B cell (primary cell): ENCODE results near the gene JUND. TPM values are rescaled to one million over a fixed set of nuclear protein-coding genes. Genes with fewer than 3 reads are reported as not detected.

ENCODE experiments used
- ATAC-seq: fragments of 200-7000 bp; cut with Tn5 transposase; one replicate; pipeline ENCODE4 v1.10.0; 2021; ENCODE audit warnings: low read depth, mild to moderate bottlenecking, moderate number of reproducible peaks, moderate library complexity
- CTCF ChIA-PET: fragments of 350-600 bp; sonication (Branson Sonifier 250); formaldehyde crosslinking; loops from one replicate; lab custom pipeline; 2021; ENCODE audit warnings: antibody characterized with exemption, inconsistent platforms; lab: Charles Lee
- POLR2A ChIA-PET: fragments of 350-600 bp; sonication (Branson Sonifier 250); formaldehyde crosslinking; loops from one replicate; lab custom pipeline; 2021; ENCODE audit warnings: antibody characterized with exemption; lab: Charles Lee
- DNase-seq: peaks from one replicate; pipeline ENCODE4 v3.0.0; 2013
- H2AFZ ChIP-seq: 2 replicates; pipeline ENCODE4 v1.6.1; 2012; ENCODE audit warnings: mild to moderate bottlenecking, low read depth, low read length; ENCODE audit not compliant: insufficient read depth, poor library complexity, severe bottlenecking
- H3K27ac ChIP-seq, 2 donors: 1 replicate in 1 of 2; 2 replicates in 1 of 2; pipeline ENCODE4 v1.5.1; 2012 to 2013; ENCODE audit warnings: low read length in 2 of 2, mild to moderate bottlenecking in 2 of 2, moderate library complexity in 1 of 2
- H3K27me3 ChIP-seq, 4 experiments: fragments of 200-600 bp in 1 of 4; sonication (generic) in 1 of 4; replicated peaks in 1 of 4; 1 replicate in 2 of 4; 2 replicates in 2 of 4; pipeline versions ENCODE4 v1.6.1 to v1.7.0; 2013 to 2016; ENCODE audit warnings: low read length in 3 of 4, mild to moderate bottlenecking in 2 of 4, mixed read lengths in 1 of 4, moderate library complexity in 1 of 4; ENCODE audit not compliant: insufficient read depth in 4 of 4, control insufficient read depth in 3 of 4; ENCODE audit errors: control extremely low read depth in 1 of 4
- H3K36me3 ChIP-seq, 2 experiments: replicated peaks in 1 of 2; 1 replicate in 1 of 2; 2 replicates in 1 of 2; pipeline versions ENCODE4 v1.6.1 to v1.7.1; 2013; ENCODE audit warnings: low read length in 1 of 2; ENCODE audit not compliant: insufficient read depth in 2 of 2, control insufficient read depth in 1 of 2; ENCODE audit errors: control extremely low read depth in 1 of 2, extremely low read depth in 1 of 2
- H3K4me1 ChIP-seq, 2 donors: fragments of 200-600 bp in 1 of 2; sonication (generic) in 1 of 2; 1 replicate in 1 of 2; 2 replicates in 1 of 2; pipeline versions ENCODE4 v1.5.1 to v1.6.1; 2013 to 2017; ENCODE audit warnings: low read length in 2 of 2; ENCODE audit not compliant: control insufficient read depth in 2 of 2, insufficient read depth in 2 of 2
- H3K4me2 ChIP-seq: replicated peaks from 2 replicates; pipeline ENCODE3; 2012; ENCODE audit warnings: mild to moderate bottlenecking, low read depth, low read length; ENCODE audit not compliant: poor library complexity, severe bottlenecking
- H3K4me3 ChIP-seq, 5 experiments: fragments of 200-600 bp in 1 of 5; sonication (generic) in 1 of 5; 1 replicate in 3 of 5; 2 replicates in 2 of 5; pipeline versions ENCODE4 v1.5.1 to v1.7.0; 2011 to 2016; ENCODE audit warnings: low read length in 4 of 5, mild to moderate bottlenecking in 4 of 5, low read depth in 2 of 5, control low read depth in 1 of 5, moderate library complexity in 1 of 5; ENCODE audit not compliant: insufficient read depth in 1 of 5; ENCODE audit errors: control extremely low read depth in 1 of 5, extremely low read depth in 1 of 5
- H3K79me2 ChIP-seq: fragments of 200-600 bp; sonication (generic); one replicate; pipeline ENCODE4 v1.6.0; 2016; ENCODE audit warnings: low read length; ENCODE audit not compliant: control insufficient read depth, insufficient read depth
- H3K9ac ChIP-seq: fragments of 200-600 bp; sonication (generic); 2 replicates; pipeline ENCODE4 v1.6.1; 2017; ENCODE audit warnings: mild to moderate bottlenecking, low read length, moderate library complexity
- H3K9me3 ChIP-seq, 3 donors: one replicate each; pipeline versions ENCODE4 v1.6.1 to v1.7.1; 2013; ENCODE audit warnings: low read length in 2 of 3; ENCODE audit not compliant: control insufficient read depth in 2 of 3, insufficient read depth in 1 of 3; ENCODE audit errors: control extremely low read depth in 1 of 3
- H4K20me1 ChIP-seq: 2 replicates; pipeline ENCODE4 v1.6.0; 2012; ENCODE audit warnings: mild to moderate bottlenecking, low read length; ENCODE audit not compliant: insufficient read depth, control insufficient read depth, poor library complexity, severe bottlenecking
- H3K27ac Mint-ChIP-seq: one replicate; pipeline ENCODE4 v1.8.0; 2021; ENCODE audit warnings: mixed read lengths
- H3K27me3 Mint-ChIP-seq: one replicate; pipeline ENCODE4 v1.8.0; 2021; ENCODE audit warnings: mixed read lengths
- H3K4me1 Mint-ChIP-seq: one replicate; pipeline ENCODE4 v1.8.0; 2021; ENCODE audit warnings: mixed read lengths
- H3K4me3 Mint-ChIP-seq: one replicate; pipeline ENCODE4 v1.8.0; 2021; ENCODE audit warnings: mixed read lengths
- H3K9me3 Mint-ChIP-seq: one replicate; pipeline ENCODE4 v1.8.0; 2022; ENCODE audit warnings: mixed read lengths; ENCODE audit not compliant: insufficient read depth
- CTCF ChIP-seq: fragments of 200-600 bp; IDR thresholded peaks from one replicate; pipeline ENCODE4 v1.8.0; 2022; ENCODE audit warnings: antibody characterized with exemption, mild to moderate bottlenecking
- EZH2 ChIP-seq: IDR thresholded peaks from 2 replicates; pipeline ENCODE4 v1.6.1; 2012; ENCODE audit warnings: borderline replicate concordance, low read depth, mild to moderate bottlenecking, moderate library complexity, low read length; ENCODE audit not compliant: insufficient read depth, poor library complexity, severe bottlenecking
- WGBS: methylation state at CpG from one replicate; pipeline ENCODE4 v1.1.5; 2013; ENCODE audit warnings: missing lambda C conversion rate; ENCODE audit not compliant: insufficient coverage; 5-methylcytosine and 5-hydroxymethylcytosine counted together
- intact Hi-C: fragments of 100-400 bp; cut with micrococcal nuclease; formaldehyde crosslinking; loops from one replicate; pipeline ENCODE4 v1.10.0; 2022
- polyA plus RNA-seq: library from polyadenylated mRNA; depleted of rRNA; stranded (reverse); fragments of >200 nt; gene quantifications from 2 replicates; pipeline ENCODE4 v1.2.3, GENCODE V29; 2012
- total RNA-seq, 2 donors: library from RNA; stranded (reverse); fragments of 120-200 nt in 1 of 2; gene quantifications; 1 replicate in 1 of 2; 2 replicates in 1 of 2; pipeline versions ENCODE4 v1.2.3 to v1.2.4, GENCODE V29; 2013 to 2022

The JUND gene
- total and polyA plus RNA-seq, 2 donors (not counting 1 experiment from before 2014, with no cell fraction given) = 628 to 5,593 TPM

DNA sequence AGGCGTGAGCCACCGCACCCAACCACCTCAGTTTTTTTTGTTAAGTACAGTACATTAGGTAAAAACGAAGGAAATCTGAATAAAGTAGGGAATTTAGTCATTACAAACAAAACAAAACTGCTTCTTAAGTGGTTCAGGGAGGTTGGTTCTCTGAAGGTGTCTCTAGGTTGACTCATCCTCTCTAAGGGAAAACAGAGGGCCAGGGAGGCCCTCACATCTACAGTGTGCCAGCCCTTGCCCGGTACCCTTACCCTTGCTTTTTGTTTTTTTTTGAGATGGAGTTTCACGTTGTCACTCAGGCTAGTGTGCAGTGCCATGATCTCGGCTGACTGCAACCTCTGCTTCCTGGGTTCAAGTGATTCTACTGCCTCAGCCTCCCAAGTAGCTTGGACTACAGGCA, 17.2 kb upstream of the JUND start:
- H3K9me3 Mint-ChIP-seq = no peaks in the 10 kb centered on the region
- no peaks in the 10 kb centered on the region for H3K27me3 ChIP-seq
- H3K27ac Mint-ChIP-seq = no peak overlapping the region
- H3K4me3 Mint-ChIP-seq = no peak overlapping the region
- peaks cover 28% of the 10 kb centered on the region for H3K4me1 Mint-ChIP-seq
- no peaks in the 10 kb centered on the region for H3K9me3 ChIP-seq
- peaks cover 13 to 30% of the 10 kb centered on the region in 2 donors for H3K4me1 ChIP-seq
- H3K27ac ChIP-seq = no peak overlapping the region
- intact Hi-C loops = no loop called here
- TF ChIP-seq EZH2 (no peak), CTCF (no peak)
- 91% methylated on average over 3 of the region's 6 CpGs for WGBS
- no peak overlapping the region for H2AFZ ChIP-seq
- no peak overlapping the region for H3K4me2 ChIP-seq
- ChIA-PET POLR2A (no interaction called here), CTCF (no interaction called here)
- H3K9ac ChIP-seq = no peak overlapping the region
- H3K27me3 Mint-ChIP-seq = no peaks in the 10 kb centered on the region
- no peak for ATAC-seq
- no peaks in the 10 kb centered on the region for H3K36me3 ChIP-seq
- no peak overlapping the region for H3K4me3 ChIP-seq
- DNase-seq = no peak
- no peaks in the 10 kb centered on the region for H4K20me1 ChIP-seq
- peaks cover 16% of the 10 kb centered on the region for H3K79me2 ChIP-seq

- no peak for ATAC-seq
Measured at GRCh38 chr19:18297308-18297707, 15.9 kb upstream of the JUND start.

More at GRCh38 chr19:18297308-18297707, 15.9 kb upstream of the JUND start:
- H2AFZ ChIP-seq = no peak overlapping the region
- H3K79me2 ChIP-seq = peaks cover 16% of the 10 kb centered on the region
- H3K9me3 Mint-ChIP-seq = no peaks in the 10 kb centered on the region
- CTCF ChIA-PET = no interaction called here
- peaks cover 32% of the 10 kb centered on the region for H3K4me1 Mint-ChIP-seq
- no peaks in the 10 kb centered on the region for H3K9me3 ChIP-seq
- H3K36me3 ChIP-seq = no peaks in the 10 kb centered on the region
- no peaks in the 10 kb centered on the region for H3K27me3 ChIP-seq
- no peak overlapping the region for H3K4me3 Mint-ChIP-seq
- H4K20me1 ChIP-seq = no peaks in the 10 kb centered on the region
- intact Hi-C loops = no loop called here
- peak overlapping the region; percentile 32 for H3K27ac Mint-ChIP-seq
- H3K9ac ChIP-seq = no peak overlapping the region
- H3K27ac ChIP-seq = no peak overlapping the region
- DNase-seq = no peak
- TF ChIP-seq EZH2 (no peak), CTCF (no peak)
- H3K4me3 ChIP-seq = no peak overlapping the region
- no peaks in the 10 kb centered on the region for H3K27me3 Mint-ChIP-seq
- peaks cover 19 to 30% of the 10 kb centered on the region in 2 donors for H3K4me1 ChIP-seq
- WGBS = 94% methylated on average over 3 of the region's 4 CpGs
- POLR2A ChIA-PET = interaction anchor here (1.6 kb wide), 1 partner anchor 16 kb away, joined by 5 read pairs; the partner anchor contains the start of gene JUND
- no peak overlapping the region for H3K4me2 ChIP-seq
